GM12878 (cell line): ENCODE data around the gene RNPC3. TPM values are rescaled to one million over a fixed set of nuclear protein-coding genes. Genes with fewer than 3 reads are reported as not detected.

Experiments used
- ATAC-seq: fragments of 200-7000 bp; cut with Tn5 transposase; 3 replicates; pipeline ENCODE4 v1.9.1; 2020; ENCODE audit warnings: mild to moderate bottlenecking, moderate library complexity
- BruUV-seq: library from RNA; stranded (reverse); fragments of 400-500 nt; replicated peaks from 2 replicates; lab custom pipeline; 2021; lab: Mats Ljungman, UMichigan
- CTCF ChIA-PET: fragments of 300-600 bp; sonication (Branson Sonifier 250); formaldehyde crosslinking; extraction: SDS; loops from one replicate; lab custom pipeline; 2021; ENCODE audit warnings: inconsistent platforms; lab: Yijun Ruan, JAX
- POLR2A ChIA-PET: fragments of 350-600 bp; formaldehyde crosslinking; extraction: SDS; loops from one replicate; lab custom pipeline; 2021; ENCODE audit warnings: inconsistent platforms; lab: Charles Lee
- RAD21 ChIA-PET: fragments of 300-600 bp; sonication (Branson Sonifier 250); formaldehyde crosslinking; loops from one replicate; lab custom pipeline; 2023; ENCODE audit warnings: antibody characterized with exemption; ENCODE audit not compliant: unreplicated experiment; lab: Charles Lee
- SMC1A ChIA-PET: fragments of 300-600 bp; sonication (Branson Sonifier 250); formaldehyde crosslinking; loops from one replicate; lab custom pipeline; 2023; ENCODE audit not compliant: unreplicated experiment, uncharacterized antibody; lab: Charles Lee
- DNase-seq: peaks from one replicate; pipeline ENCODE4 v3.0.0-alpha.2; 2011; ENCODE audit warnings: low read depth, low spot score
- FAIRE-seq: peaks from 3 replicates; lab custom pipeline; 2011; peaks lifted over from hg19 to GRCh38; lab: Jason Lieb, UNC
- H2AFZ ChIP-seq: 2 replicates; pipeline ENCODE4 v1.6.0; 2011; ENCODE audit warnings: low read depth, low read length, control low read depth; ENCODE audit not compliant: control insufficient read depth
- H3K27ac ChIP-seq: 2 replicates; pipeline ENCODE4 v1.5.1; 2011; ENCODE audit warnings: control low read depth; ENCODE audit not compliant: control insufficient read depth, insufficient read depth
- H3K27me3 ChIP-seq, 2 experiments: replicated peaks in 1 of 2; 2 replicates each; pipeline versions ENCODE4 v1.6.0 to v1.6.1; 2011; ENCODE audit warnings: low read length in 1 of 2; ENCODE audit not compliant: control insufficient read depth in 2 of 2, insufficient read depth in 2 of 2
- H3K36me3 ChIP-seq, 2 experiments: 2 replicates each; pipeline ENCODE4 v1.5.1; 2011; ENCODE audit warnings: low read length in 1 of 2; ENCODE audit not compliant: control insufficient read depth in 2 of 2, insufficient read depth in 2 of 2
- H3K4me1 ChIP-seq: 2 replicates; pipeline ENCODE4 v1.6.1; 2011; ENCODE audit warnings: mild to moderate bottlenecking, low read length, moderate library complexity, mixed read lengths; ENCODE audit not compliant: control insufficient read depth, insufficient read depth
- H3K4me2 ChIP-seq: 2 replicates; pipeline ENCODE4 v1.6.0; 2011; ENCODE audit warnings: control low read depth; ENCODE audit not compliant: control insufficient read depth, insufficient read depth
- H3K4me3 ChIP-seq: fragments of 200-600 bp; sonication (generic); 2 replicates; pipeline ENCODE4 v1.5.1; 2016
- H3K79me2 ChIP-seq: 2 replicates; pipeline ENCODE4 v1.6.0; 2011; ENCODE audit warnings: low read length; ENCODE audit not compliant: control insufficient read depth, insufficient read depth
- H3K9ac ChIP-seq: 2 replicates; pipeline ENCODE4 v1.8.0; 2011; ENCODE audit warnings: low read length, control low read depth, mixed read lengths; ENCODE audit not compliant: control insufficient read depth, insufficient read depth
- H3K9me3 ChIP-seq: replicated peaks from 3 replicates; pipeline ENCODE4 v1.5.1; 2011; ENCODE audit warnings: mild to moderate bottlenecking, low read length; ENCODE audit not compliant: control insufficient read depth, insufficient read depth
- H4K20me1 ChIP-seq: 2 replicates; pipeline ENCODE4 v1.6.0; 2011; ENCODE audit not compliant: control insufficient read depth, insufficient read depth
- CUX1 ChIP-seq: IDR thresholded peaks from 2 replicates; pipeline ENCODE4 v1.6.1; 2012; ENCODE audit warnings: improper control_type of control experiment, low read depth, low read length; ENCODE audit not compliant: insufficient replicate concordance
- E2F8 ChIP-seq: fragments of 450-650 bp; IDR thresholded peaks from 2 replicates; pipeline ENCODE4 v1.6.1; 2018; ENCODE audit warnings: mild to moderate bottlenecking, low read depth, moderate library complexity; ENCODE audit not compliant: partially characterized antibody
- EED ChIP-seq: sonication (generic); IDR thresholded peaks from 2 replicates; pipeline ENCODE4 v1.6.1; 2016; ENCODE audit warnings: antibody characterized with exemption, low read depth
- HDAC2 ChIP-seq: fragments of 200-600 bp; sonication (generic); IDR thresholded peaks from 2 replicates; pipeline ENCODE4 v1.6.1; 2017
- KLF5 ChIP-seq: fragments of 450-650 bp; IDR thresholded peaks from 2 replicates; pipeline ENCODE4 v1.6.1; 2014; ENCODE audit warnings: mild to moderate bottlenecking; ENCODE audit not compliant: partially characterized antibody
- MTA2 ChIP-seq: fragments of 450-650 bp; IDR thresholded peaks from 2 replicates; pipeline ENCODE4 v1.6.1; 2016; ENCODE audit warnings: low read depth, mild to moderate bottlenecking, moderate library complexity
- NFYB ChIP-seq: IDR thresholded peaks from 2 replicates; pipeline ENCODE4 v1.6.1; 2011; ENCODE audit warnings: low read depth, mild to moderate bottlenecking, low read length, improper control_type of control experiment, moderate library complexity; ENCODE audit not compliant: insufficient read depth
- RBBP5 ChIP-seq: fragments of 200-600 bp; sonication (generic); conservative IDR thresholded peaks from 2 replicates; pipeline ENCODE4 v1.6.1; 2016
- YY1 ChIP-seq: IDR thresholded peaks from 2 replicates; pipeline ENCODE4 v1.6.1; 2011; ENCODE audit warnings: low read depth, mild to moderate bottlenecking, low read length
- ZNF274 ChIP-seq: IDR thresholded peaks from one replicate; pipeline ENCODE4 v1.8.0; 2011; ENCODE audit not compliant: insufficient read length, insufficient read depth
- ZNF687 ChIP-seq: fragments of 450-650 bp; IDR thresholded peaks from 2 replicates; pipeline ENCODE4 v1.6.1; 2017; ENCODE audit warnings: mild to moderate bottlenecking, moderate library complexity
- WGBS: methylation state at CpG from one replicate; pipeline ENCODE4 v1.1.6; 2016; ENCODE audit warnings: low lambda C conversion rate; ENCODE audit not compliant: insufficient replicate concordance, insufficient coverage; ENCODE audit errors: missing lambda C conversion rate; 5-methylcytosine and 5-hydroxymethylcytosine counted together
- in situ Hi-C: fragments of 300-500 bp; cut with MboI; formaldehyde crosslinking; loops from 9 replicates; pipeline ENCODE4 v1.14.3; 2018; ENCODE audit warnings: mixed read lengths
- intact Hi-C: fragments of 100-400 bp; cut with micrococcal nuclease; formaldehyde crosslinking; loops from one replicate; pipeline ENCODE4 v1.14.2; 2022; ENCODE audit not compliant: unreplicated experiment
- polyA plus RNA-seq, 11 experiments: library from polyadenylated mRNA; depleted of rRNA in 4 of 11; unstranded in 6 of 11; stranded (reverse) in 5 of 11; fragments of >200 nt; fragmentation: Nextera tagmentation in 4 of 11; fragmentation: Illumina TruSeq in 1 of 11; extraction: Ambion mirVana in 4 of 11; extraction: Trizol in 1 of 11; gene quantifications; 1 replicate in 1 of 11; 2 replicates in 10 of 11; pipeline versions ENCODE4 v1.2.1 to v1.2.3, GENCODE V29; 2011 to 2016; ENCODE audit warnings: inconsistent platforms in 2 of 11, missing spikeins in 2 of 11, low read depth in 1 of 11
- total RNA-seq, 4 experiments: library from RNA; depleted of rRNA in 3 of 4; stranded (reverse); fragments of >200 nt in 3 of 4; fragmentation: Illumina TruSeq in 1 of 4; extraction: Trizol in 1 of 4; gene quantifications; 2 replicates each; pipeline versions ENCODE4 v1.2.1 to v1.2.3, GENCODE V29; 2013 to 2021
- TF ChIP-seq, protein P1 (sequence below): IDR thresholded peaks from 2 replicates; pipeline ENCODE4 v1.6.1; 2012; ENCODE audit warnings: low read depth, low read length, improper control_type of control experiment

Gene RNPC3
- total and polyA plus RNA-seq, 10 of the 15 experiments (the other 5 are each of a cell fraction or from before 2014, with no cell fraction given): 11.4 to 53.7 (median 22.7) TPM

GRCh38 chr1:103546496-103546895 lies 21.0 kb downstream of the RNPC3 start:
- WGBS: 100% methylated on average over 1 of the region's 1 CpG
- Histone ChIP-seq H3K27me3 (no peaks in the 10 kb centered on the region), H3K4me1 (no peaks in the 10 kb centered on the region), H3K36me3 (peaks cover 3 to 16% of the 10 kb centered on the region in 2 experiments), H3K79me2 (no peaks in the 10 kb centered on the region), H3K9ac (no peak overlapping the region), H3K4me3 (no peak overlapping the region), H3K27ac (no peak overlapping the region), H3K9me3 (no peaks in the 10 kb centered on the region), H4K20me1 (no peaks in the 10 kb centered on the region), H3K4me2 (no peak overlapping the region), H2AFZ (no peak overlapping the region)
- BruUV-seq: no TSS peak
- RAD21 ChIA-PET: no interaction called here
- FAIRE-seq: no peak
- intact Hi-C loops (no loop called here), in situ Hi-C loops (no loop called here)
- no peak for DNase-seq
- CTCF ChIA-PET: interaction anchor here (0.9 to 1.1 kb wide), 2 partner anchors 18 to 31 kb away, joined by 3 to 4 read pairs; no protein-coding TSS in a partner anchor
- POLR2A ChIA-PET: no interaction called here
- SMC1A ChIA-PET: no interaction called here
- ATAC-seq: no peak
- TF ChIP-seq ZNF274 (no peak), KLF5 (no peak), EED (no peak), E2F8 (no peak), MTA2 (no peak), RBBP5 (no peak), NFYB (no peak), YY1 (no peak), CUX1 (no peak), HDAC2 (no peak), ZNF687 (no peak)
- TF ChIP-seq, protein P1, sequence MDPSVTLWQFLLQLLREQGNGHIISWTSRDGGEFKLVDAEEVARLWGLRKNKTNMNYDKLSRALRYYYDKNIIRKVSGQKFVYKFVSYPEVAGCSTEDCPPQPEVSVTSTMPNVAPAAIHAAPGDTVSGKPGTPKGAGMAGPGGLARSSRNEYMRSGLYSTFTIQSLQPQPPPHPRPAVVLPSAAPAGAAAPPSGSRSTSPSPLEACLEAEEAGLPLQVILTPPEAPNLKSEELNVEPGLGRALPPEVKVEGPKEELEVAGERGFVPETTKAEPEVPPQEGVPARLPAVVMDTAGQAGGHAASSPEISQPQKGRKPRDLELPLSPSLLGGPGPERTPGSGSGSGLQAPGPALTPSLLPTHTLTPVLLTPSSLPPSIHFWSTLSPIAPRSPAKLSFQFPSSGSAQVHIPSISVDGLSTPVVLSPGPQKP: no peak
